ENCODE measurements around the gene KIAA0040. TPM values are rescaled to one million over a fixed set of nuclear protein-coding genes. Genes with fewer than 3 reads are reported as not detected.

KIAA0040 gene
- total and polyA plus RNA-seq, 2 donors (not counting 3 experiments of a cell fraction or from before 2014, with no cell fraction given) = 8.3 to 10.9 TPM

DNA sequence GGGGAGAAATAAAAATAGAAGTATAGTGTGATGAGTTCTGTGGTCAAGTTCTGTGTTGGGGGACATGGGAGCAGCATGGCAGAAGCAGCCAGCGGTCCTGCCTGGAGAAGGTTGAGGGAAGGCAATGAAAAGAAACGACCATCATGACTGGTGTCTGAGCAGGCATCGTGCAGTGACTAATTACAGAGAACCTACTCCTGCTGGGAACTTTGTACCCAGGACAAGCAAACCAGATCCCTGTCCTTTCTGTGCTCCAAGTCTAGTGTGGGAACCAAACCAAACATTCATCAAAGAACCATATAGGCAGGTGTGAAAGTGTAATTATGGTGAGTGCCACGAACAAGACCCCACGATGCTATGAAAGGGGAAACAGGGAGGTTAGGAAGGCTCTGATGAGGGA, 25.8 kb downstream of the KIAA0040 start:
- no peaks in the 10 kb centered on the region for H3K27me3 ChIP-seq (ENCODE audit: control insufficient read depth in 2 of 2, insufficient read depth in 2 of 2, low read length in 2 of 2)
- intact Hi-C loops (cut with micrococcal nuclease) = no loop called here
- H3K27ac ChIP-seq (ENCODE audit: insufficient read depth, low read depth, low read length) = no peak overlapping the region
- no peak overlapping the region for H2AFZ ChIP-seq (ENCODE audit: low read depth, low read length)
- no peak overlapping the region for H3K9ac ChIP-seq (replicated peaks; ENCODE audit: extremely low read depth, insufficient read depth, low read length)
- TF ChIP-seq, protein P1, sequence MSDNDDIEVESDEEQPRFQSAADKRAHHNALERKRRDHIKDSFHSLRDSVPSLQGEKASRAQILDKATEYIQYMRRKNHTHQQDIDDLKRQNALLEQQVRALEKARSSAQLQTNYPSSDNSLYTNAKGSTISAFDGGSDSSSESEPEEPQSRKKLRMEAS (IDR thresholded peaks at IDR 0.05; ENCODE audit: insufficient read depth, insufficient read length) = no peak
- TF ChIP-seq MYC (IDR thresholded peaks at IDR 0.05; ENCODE audit: low read depth, low read length) = no peak
- TF ChIP-seq GATA2 (IDR thresholded peaks at IDR 0.05; ENCODE audit: insufficient read depth, insufficient read length, low read depth, low read length) = no peak
- TF ChIP-seq FOS (IDR thresholded peaks at IDR 0.05; ENCODE audit: borderline replicate concordance, insufficient read depth, low read length) = no peak
- no peak for TF ChIP-seq POLR2AphosphoS5 (IDR thresholded peaks at IDR 0.05; ENCODE audit: insufficient read depth, low read depth, low read length)
- TF ChIP-seq POLR2A (IDR thresholded peaks at IDR 0.05; ENCODE audit: low read depth, low read length) = no peak
- TF ChIP-seq JUN (IDR thresholded peaks at IDR 0.05; ENCODE audit: borderline replicate concordance, insufficient read depth, insufficient read length, low read depth) = no peak
- TF ChIP-seq, protein P2, sequence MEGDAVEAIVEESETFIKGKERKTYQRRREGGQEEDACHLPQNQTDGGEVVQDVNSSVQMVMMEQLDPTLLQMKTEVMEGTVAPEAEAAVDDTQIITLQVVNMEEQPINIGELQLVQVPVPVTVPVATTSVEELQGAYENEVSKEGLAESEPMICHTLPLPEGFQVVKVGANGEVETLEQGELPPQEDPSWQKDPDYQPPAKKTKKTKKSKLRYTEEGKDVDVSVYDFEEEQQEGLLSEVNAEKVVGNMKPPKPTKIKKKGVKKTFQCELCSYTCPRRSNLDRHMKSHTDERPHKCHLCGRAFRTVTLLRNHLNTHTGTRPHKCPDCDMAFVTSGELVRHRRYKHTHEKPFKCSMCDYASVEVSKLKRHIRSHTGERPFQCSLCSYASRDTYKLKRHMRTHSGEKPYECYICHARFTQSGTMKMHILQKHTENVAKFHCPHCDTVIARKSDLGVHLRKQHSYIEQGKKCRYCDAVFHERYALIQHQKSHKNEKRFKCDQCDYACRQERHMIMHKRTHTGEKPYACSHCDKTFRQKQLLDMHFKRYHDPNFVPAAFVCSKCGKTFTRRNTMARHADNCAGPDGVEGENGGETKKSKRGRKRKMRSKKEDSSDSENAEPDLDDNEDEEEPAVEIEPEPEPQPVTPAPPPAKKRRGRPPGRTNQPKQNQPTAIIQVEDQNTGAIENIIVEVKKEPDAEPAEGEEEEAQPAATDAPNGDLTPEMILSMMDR (IDR thresholded peaks at IDR 0.05; ENCODE audit: extremely low read depth in 1 of 2, insufficient read depth in 1 of 2, low read depth in 1 of 2, low read length in 2 of 2) = no peak
- TF ChIP-seq EZH2 (IDR thresholded peaks at IDR 0.05; ENCODE audit: borderline replicate concordance, low read depth, low read length, severe bottlenecking) = no peak
- H3K4me1 ChIP-seq (ENCODE audit: control insufficient read depth, extremely low read depth, insufficient read depth, low read length) = peaks cover 32% of the 10 kb centered on the region
- no peaks in the 10 kb centered on the region for H3K79me2 ChIP-seq (ENCODE audit: control insufficient read depth, insufficient read depth, low read length)
- FAIRE-seq = peak; percentile 18
- CTCF ChIA-PET = interaction anchor here (1.2 to 4.5 kb wide), 2 partner anchors 11 to 15 kb away, joined by 4 to 41 read pairs; no protein-coding TSS in a partner anchor
- POLR2A ChIA-PET = no interaction called here
- H3K36me3 ChIP-seq (ENCODE audit: control insufficient read depth in 2 of 2, extremely low read depth in 1 of 2, insufficient read depth in 2 of 2, low read length in 2 of 2) = no peaks in the 10 kb centered on the region
- DNase-seq (ENCODE audit: low read depth, low spot score) = no peak
- no peak overlapping the region for H3K4me2 ChIP-seq (ENCODE audit: insufficient read depth, low read length)
- BruUV-seq (replicated peaks) = no TSS peak
- no peak overlapping the region for H3K4me3 ChIP-seq (replicated peaks in 1 of 3; ENCODE audit: insufficient read depth in 1 of 3, low read depth in 1 of 3, low read length in 3 of 3)
- no peaks in the 10 kb centered on the region for H3K9me1 ChIP-seq (replicated peaks; ENCODE audit: control insufficient read depth, extremely low read depth, insufficient read depth, low read length)
- no peaks in the 10 kb centered on the region for H4K20me1 ChIP-seq (replicated peaks; ENCODE audit: control insufficient read depth, extremely low read depth, insufficient read depth, low read length)
- H3K9me3 ChIP-seq (replicated peaks; ENCODE audit: control insufficient read depth, insufficient read depth, low read length) = no peaks in the 10 kb centered on the region
- dilution Hi-C loops (cut with MboI; ENCODE audit: extremely low pct_ligation_motif_present, low sequenced_read_pairs) = no loop called here

Data from endothelial cell of umbilical vein (primary cell).